Activated gamma-delta T cell treated with Interleukin-2 at 50 U/mL for 16 hours (primary cell): ENCODE measurements around the gene TRMT5.
A peak's percentile ranks its signal among the peaks of the same experiment; 100 is the strongest.

ENCODE experiments used
- DNase-seq: peaks from one replicate; pipeline ENCODE4 v3.0.0-alpha.2; 2020

The TRMT5 gene, protein sequence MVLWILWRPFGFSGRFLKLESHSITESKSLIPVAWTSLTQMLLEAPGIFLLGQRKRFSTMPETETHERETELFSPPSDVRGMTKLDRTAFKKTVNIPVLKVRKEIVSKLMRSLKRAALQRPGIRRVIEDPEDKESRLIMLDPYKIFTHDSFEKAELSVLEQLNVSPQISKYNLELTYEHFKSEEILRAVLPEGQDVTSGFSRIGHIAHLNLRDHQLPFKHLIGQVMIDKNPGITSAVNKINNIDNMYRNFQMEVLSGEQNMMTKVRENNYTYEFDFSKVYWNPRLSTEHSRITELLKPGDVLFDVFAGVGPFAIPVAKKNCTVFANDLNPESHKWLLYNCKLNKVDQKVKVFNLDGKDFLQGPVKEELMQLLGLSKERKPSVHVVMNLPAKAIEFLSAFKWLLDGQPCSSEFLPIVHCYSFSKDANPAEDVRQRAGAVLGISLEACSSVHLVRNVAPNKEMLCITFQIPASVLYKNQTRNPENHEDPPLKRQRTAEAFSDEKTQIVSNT

DNA sequence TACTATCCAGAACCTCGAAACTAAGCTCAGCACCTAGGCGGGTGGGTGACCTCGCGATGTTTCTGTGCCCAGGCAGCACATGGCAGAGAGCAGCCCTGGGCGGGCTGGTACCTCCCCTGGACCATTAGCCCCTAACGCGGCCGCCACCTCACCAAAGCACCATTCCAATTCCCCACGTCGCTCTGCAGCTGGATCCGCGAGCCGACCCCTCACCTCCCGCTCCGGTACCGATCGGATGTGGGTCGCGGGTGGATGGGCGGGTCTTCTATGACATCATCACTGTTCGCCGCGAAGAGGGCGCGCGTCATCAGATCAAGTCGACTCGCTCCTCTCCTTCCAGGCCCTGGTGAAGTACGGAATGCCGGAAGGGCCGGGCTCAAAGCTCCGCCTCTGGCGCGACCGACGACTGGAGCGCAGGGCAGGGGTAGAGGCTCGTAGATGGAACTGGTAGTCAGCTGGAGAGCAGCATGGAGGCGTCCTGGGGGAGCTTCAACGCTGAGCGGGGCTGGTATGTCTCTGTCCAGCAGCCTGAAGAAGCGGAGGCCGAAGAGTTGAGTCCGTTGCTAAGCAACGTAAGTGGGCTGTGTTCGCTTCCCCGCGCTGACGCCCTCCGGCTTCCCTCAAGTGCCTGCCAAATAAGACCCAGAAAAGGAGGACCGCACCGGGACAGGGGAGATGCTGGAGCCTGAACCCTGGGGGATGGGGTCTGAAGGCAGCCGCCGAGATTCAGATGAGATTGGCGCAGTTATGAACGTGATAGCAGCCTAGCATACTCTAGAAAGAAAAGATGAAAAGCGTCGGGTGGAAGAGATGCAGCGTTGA, at the start of gene TRMT5, which contains the start of gene SLC38A6:
TSS of gene TRMT5 (minus strand) at position 269 of the 822 bp plus-strand sequence. CDS start at position 163, 106 bp downstream.
TSS of gene SLC38A6 (plus strand) at position 435 of the 822 bp plus-strand sequence. CDS start at position 468, 33 bp downstream.
- DNase-seq = peak; percentile 84

DNA sequence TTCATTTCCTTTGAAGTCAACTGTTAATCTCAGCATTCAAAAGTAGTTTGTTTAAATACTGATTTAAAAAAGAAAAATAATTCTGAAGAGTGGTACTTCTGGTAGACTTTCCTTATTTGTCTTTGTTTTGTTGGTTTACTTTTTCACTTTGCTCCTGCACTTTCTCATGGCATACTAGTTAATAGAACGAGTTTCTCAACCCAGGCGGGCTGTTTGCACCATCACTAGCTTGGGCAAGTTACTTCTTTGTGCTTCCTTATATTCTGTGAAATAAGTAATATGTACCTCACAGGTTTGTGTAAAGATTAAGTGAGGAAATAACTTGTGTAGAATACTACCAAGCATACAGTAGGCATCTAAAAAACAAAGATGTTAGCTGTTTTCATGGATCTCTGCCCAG, 45.6 kb upstream of the TRMT5 start:
- DNase-seq = no peak

DNA sequence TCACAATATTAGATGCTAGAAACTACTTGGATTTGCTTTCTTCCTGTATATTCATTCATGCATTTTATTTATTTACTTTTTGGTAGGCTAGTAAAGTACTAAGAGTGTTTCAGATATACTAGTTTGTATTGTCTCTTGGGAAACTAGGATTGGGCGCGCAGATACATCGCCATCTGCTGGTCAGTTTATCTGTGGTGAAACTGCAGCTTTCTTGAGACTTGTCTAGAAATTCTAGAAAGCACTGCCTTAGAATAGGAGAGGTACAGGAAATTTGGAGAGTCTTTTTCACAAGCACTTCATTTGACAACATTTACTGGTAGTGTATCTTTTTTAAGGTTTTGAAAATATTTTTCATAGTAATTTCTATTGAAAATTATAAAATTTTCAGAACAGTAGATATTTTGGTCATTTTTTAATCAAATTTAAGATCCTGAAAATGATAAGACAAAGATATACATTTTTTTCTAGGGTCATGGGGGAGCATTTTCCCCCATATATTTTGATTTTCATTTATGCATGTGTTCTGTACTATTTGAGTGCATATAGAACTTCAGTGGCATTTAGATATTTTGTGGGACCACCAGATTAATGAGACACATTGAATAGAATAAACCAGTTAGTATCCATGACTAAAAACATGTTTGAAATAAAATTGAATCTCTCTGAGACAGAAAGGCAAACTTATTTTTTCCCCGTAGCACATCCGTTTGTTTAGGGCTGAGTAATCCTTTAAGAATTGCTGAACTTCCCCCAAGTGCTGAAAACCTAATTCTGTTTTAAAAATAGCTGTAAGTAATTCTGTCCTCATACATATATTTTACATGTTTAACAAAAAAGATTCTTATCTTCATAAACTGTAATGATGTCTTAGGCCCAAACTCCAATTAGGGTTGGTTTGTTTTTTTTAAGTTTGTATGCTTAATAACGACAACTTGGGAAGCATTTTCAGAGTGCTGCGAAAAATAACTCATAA, 44.7 kb upstream of the TRMT5 start:
- peak; percentile 41 for DNase-seq

DNA sequence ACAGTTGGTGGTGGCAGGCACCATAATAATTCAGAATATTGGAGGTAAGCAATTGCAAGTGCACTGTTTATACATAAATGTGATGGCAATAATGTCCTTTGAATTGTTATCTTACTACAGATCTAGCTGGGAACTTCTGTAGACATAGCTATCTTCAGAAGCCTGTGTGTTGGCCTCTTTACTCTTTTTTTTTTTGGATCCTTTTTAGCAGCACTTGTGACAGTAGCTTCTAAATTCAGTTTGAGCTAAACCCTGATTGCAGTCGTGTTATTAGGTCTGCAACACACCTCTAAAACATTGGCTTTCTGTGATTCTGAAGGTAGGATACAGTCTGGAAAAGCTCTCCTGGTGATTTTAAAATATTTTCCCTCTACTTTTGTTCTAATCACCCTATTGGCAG, 38.7 kb upstream of the TRMT5 start:
- DNase-seq = no peak

DNA sequence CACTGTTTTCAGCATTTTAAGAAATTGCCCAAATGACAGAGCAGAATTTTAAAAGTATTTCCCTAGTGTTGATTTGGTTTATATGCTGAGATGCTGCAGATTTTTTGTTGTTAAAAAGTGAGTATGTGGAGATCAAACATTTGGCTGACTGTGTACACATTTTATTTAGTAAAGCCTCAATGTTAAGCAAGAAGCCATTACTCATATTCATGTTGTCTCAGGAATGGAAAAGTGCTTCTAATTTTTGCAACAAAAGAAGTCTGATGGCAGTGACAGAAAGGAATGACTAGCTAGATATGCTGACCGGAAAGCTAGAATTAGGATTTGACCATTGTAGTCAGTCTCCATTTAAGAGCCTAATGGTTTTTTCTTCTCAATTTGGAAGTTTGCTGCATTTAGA, 22.7 kb upstream of the TRMT5 start:
- no peak for DNase-seq

DNA sequence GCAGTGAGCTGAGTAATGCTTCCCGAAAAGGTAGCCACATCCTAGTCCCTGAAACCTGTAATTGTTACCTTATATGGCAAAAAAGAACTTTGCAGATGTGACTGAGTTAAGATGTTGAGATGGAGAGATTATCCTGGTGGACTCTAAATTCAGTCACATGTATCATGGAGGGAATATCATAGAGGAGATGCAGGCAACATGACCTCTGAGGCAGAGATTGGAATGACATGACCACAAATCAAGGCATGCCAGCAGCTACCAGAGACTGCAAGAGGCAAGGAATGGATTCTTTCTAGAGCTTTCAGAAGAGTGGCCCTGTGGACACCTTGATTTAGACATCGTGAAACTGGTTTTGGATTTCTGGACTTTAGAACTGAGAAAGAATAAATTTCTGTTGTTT, 18.7 kb upstream of the TRMT5 start:
- no peak for DNase-seq

DNA sequence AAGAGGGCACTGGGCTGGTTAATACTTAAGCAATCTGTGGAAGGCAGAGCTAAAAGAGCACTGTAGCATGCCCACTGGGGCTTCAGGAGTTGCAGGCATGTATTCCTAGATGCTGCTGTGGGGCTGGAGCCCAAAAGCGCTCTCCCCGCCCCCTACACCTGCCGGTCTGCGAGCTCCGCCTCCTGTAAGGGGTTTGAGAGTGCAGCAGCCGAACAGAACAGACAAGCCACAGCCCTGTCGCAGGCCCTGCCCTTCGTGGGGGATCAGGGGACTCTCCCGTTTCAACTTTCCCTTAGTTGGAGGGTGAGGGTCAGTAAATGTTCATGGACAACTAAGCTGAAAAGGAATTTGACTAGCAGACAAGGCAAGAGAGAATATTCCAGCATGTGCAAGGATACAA, 17.7 kb upstream of the TRMT5 start:
- no peak for DNase-seq

DNA sequence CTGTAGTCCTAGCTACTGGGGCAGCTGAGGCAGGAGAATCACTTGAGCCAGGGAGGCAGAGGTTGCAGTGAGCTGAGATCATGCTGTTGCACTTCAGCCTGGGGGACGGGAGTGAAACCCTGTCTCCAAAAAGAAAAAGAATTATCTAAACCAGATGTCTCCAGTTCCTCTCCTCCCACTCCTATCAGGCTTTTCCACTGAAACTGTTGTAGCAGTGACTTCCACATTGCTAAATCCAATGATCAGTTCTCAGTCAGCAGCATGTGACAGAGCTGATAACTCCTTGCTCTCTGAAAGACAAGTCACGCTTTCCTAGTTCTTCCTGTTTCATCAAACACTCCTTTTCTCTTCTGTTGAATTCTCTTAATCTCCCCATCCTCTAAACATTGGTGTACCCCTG, 8.7 kb upstream of the TRMT5 start:
- no peak for DNase-seq

DNA sequence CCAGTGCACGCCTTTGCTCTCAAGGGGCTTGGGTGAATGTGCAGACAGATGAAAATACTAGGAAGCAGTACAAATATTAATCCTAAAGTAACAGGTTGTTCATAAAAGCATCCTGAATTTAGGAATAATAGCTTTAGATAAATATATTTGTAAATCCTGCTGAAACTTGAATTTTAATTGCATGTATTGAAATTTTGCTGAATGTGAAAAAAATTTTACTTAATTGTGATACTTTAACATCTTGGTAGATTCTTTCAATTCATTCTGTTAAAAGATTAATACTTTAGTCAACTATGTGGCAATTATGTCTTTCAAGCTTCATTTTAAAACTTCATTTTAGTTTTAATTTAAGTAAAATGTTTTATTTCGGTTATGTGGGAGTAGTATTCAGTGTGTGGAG, 5.6 kb upstream of the TRMT5 start:
- no peak for DNase-seq

DNA sequence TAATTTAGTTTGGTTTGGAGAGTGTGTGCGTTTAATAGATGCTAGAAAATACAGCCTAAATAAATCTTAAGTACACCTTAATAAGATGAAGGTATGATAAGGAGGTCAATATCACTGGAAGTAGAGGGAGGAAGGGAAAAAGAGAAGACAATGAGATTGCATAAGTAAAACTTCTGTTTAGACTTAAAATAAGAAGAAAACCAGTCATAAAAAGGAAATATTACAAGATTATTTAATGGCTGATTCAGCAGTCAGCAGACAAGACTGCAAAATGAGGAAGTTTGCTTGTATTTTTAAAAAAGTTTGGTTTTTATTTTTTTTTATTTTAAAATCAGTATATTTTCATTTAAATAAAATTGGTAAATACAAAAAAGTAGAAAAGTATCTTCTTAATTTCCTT, 3.3 kb upstream of the TRMT5 start:
- no peak for DNase-seq

DNA sequence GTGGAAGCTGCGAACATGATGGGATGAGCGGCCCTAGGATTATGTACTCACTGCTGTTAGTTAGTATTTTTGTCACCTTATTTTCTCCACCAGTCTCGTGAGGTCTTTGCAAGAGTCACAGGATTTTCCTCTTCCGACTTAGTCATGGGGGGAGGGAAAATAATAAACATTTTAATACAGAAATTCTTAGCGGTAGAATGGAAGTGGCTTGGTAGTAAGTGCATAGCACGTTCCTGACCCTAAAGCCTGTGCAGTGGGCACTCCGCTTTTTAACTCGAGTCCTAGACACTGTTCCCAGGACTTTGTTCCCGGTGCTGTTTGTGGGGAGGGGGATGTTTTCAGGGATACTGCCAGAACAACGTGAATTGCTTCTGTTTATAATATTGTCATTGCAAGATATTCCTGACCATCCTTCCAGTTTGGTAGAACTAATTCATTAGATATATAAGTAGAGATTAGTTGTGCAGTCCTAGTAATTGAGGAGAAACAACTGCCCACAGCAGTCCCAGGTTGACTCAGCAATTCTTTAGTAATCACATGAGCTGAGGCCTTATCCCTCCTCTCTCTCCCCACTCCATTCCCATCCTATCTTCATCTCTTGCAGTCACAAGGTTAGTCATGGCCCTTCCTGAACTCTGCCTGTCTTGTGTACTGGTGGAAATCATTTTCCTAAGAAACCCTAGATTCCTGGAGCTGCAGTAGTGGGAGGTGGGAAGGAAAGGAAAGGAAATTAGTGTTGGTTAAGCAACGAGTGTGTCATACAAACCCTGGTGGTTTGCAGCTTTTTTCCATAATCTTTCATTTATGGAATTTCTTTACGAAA, 965 bp upstream of the TRMT5 start:
- DNase-seq = no peak

DNA sequence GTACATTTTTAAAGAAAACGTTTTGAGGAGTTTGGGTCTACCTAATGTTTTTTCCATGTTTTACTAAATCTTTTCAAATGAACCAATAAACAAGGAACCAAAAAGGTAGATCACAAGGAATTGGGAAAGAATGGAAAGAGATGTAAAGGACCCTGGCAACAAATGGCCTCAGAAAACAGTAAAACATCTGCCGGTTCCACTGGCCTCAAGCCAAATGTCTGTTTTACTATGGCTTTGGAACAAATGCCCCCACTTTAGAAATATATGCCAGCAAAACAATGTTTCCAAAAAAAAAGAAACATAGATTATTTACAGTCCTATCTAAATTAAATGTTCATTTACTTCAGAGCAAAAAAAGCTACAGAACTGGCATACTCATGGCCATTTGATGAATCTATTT, 3.0 kb downstream of the TRMT5 start:
- DNase-seq = no peak

DNA sequence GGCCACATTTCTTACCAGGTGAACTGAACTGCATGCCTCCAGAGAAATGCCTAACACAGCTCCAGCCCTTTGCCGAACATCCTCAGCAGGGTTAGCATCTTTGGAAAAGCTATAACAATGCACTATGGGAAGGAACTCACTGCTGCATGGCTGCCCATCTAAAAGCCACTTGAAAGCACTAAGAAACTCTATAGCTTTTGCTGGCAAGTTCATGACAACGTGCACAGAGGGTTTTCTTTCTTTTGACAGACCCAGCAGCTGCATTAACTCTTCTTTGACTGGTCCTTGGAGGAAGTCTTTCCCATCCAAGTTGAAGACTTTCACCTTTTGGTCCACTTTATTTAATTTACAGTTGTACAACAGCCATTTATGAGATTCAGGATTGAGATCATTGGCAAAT, 5.3 kb downstream of the TRMT5 start:
- no peak for DNase-seq

DNA sequence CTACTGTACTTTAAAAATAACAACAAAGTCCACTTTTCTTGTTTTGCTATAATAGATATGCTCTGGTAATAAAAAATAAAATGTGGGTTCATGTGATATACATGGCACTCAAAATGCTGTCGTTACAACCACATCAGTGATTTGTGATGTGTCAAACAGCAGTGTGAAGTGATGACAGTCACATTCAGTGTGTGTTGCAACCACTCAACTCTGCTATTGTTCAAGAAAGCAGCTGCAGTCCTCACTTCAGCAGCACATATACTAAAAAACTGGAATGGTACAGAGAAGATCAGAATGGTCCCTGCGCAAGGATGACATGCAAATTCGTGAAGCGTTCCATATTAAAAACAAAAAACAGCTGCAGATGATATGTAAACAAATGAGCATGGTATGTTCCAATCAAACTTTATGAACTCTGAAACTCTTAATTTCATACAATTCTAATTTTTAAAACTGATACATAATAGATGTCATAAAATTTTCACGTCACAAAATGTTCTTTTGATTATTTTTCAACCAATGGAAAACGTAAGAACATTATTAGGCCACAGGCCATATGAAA, 6.7 kb downstream of the TRMT5 start:
- no peak for DNase-seq

DNA sequence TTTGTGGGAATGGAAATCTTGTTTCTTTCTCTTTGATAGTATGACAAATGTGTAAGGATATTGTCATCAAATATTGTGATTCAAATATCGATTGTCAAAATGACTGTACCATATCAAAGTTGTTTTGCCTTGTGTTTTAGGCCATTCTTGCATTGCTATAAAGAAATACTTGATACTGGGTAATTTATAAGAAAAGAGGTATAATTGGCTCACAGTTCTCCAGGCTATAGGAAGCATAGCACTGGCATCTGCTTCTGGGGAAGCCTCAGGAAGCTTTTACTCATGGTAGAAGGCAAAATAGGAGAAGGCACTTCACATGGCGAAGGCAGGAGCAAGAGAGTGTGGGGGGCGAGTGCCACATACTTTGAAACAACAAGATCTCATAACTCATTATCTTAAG, 7.8 kb downstream of the TRMT5 start:
- DNase-seq = no peak

DNA sequence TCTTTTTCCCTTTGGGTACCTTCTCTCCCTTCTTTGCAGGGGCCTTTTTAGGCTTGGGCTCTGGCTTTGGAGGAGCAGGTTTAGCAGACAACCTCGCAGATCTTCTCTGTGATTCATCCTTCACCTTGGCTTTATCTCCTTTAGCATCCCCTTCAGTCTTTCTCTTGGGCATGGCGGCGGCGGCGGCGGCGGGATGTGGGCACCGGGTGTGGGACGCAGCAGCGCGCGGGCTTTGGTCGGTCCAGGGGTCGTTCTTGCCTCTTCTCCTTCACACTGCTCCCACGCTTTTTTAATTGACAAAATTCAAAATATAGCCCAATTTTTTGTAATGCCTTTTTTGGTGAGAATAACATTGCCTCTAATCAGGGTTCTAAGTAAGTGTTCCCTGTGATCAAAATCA, 8.6 kb downstream of the TRMT5 start:
- DNase-seq = no peak

DNA sequence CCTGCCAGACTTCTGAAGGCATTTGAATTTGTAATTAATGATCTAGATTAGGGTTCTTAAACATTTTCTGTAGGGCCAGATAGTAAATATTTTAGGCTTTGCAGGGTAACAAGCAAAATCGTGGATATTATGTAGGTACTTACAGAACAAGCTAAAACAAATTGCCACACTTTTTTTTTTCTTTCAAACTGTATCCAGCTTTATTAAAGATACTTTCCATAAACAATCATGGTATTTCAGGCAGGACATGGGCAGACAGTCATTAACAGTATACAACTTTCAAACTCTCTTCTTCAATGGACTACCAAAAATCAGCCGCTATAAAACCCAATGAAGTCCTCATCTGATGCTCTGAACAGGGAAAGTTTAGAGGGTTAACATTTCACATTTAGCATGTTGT, 9.6 kb downstream of the TRMT5 start:
- DNase-seq = no peak

DNA sequence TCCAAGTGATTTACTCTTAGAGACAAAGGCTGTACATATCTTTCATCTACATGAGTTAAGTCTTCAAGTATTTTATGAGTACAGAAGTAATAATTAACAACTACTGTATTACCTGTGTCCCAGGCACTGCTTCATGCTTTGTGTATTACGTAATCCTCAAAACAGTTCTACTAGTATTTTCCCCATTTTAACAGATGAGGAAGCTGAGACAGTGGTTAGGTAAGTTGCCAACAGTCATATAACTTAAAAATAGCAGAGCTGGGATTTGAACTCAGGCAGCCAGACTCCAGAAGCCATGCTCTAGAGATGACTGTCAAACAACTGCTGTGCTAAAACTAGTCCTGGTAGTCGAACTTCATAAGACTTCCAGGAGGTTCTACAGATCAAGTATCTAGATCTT, 10.7 kb downstream of the TRMT5 start:
- no peak for DNase-seq

DNA sequence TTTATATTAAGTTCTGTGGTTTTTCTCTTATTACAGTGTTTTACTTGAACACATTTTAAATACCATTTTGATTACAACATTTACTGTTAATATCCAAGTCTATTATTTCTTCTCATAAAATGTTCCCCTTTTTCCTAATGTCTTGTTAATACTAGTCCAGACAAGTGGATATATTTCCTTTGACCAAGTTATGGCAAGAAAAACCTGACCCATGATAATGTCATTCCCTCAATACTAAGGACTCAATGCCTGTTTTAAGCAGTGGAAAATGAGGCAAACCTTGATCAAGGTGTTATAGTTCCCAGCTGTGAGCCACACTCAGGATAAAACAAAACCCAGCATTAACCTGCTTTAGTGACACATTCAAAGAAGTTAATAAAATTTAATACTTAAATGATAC, 12.2 kb downstream of the TRMT5 start:
- DNase-seq = no peak

DNA sequence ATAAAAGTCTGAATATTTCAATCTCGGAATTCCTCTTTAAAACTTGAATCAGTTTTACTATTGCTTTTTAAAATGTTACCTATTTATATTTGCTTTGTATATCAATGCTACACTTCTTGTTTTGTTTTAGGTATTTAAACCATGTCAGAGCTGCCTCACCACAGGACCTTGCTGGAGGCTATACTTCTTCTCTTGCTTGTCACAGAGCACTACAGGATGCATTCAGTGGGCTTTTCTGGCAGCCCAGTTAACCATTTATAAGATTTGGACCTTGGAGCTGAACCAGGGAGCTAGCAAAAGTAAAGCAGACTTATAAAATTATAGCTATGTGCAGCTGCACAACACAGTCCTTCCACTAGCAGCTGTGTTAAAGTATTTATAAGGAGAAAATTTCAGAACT, 12.8 kb downstream of the TRMT5 start:
- DNase-seq = no peak

DNA sequence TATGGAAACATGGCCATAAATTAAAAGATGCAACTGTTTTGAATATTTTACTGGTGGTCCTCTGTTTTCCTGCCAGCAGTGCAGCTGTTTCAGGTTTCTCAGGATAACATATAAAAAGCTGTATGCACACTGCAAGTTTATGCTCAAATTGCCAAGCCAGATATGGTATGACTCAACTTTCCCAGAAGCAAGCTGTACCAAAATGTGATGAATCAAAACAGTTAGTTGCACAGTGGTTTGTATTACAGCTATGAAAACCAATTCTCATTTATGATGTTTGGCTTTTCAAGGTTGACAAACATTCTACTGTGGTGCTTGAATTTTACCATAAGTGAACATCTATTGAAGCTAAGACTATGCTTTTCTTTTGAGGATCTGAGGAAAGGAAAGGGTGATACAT, 15.5 kb downstream of the TRMT5 start:
- no peak for DNase-seq

DNA sequence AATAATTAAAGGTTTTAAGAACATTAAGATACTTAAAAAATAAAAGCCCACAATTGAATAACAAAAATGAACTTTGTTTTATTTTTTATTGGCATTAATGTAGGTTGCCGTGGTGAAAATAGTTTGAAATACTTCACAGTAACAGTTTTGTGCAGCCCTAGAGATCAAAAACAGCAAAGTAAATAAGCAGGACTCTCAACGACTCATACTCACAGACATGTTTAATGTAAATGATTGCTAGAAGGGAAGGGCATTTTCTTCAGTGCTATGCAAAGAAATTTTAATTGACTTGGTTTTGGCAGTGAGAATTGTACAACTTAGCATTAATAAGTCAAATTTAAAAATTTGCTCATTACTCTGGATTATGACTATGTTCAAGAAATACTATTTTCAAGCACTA, 16.0 kb downstream of the TRMT5 start:
- no peak for DNase-seq
